GM19043 (cell line): ENCODE results near the gene CBFA2T2.
"Not testable (repeated sequence)": the region's sequence is repeated elsewhere in the genome, so short reads cannot be mapped to it uniquely, and the experiment has no call there.

Source experiments
- ATAC-seq: cut with Tn5 transposase; IDR thresholded peaks from one replicate; pipeline ENCODE4 v1.9.1; 2021; ENCODE audit warnings: low read depth; ENCODE audit not compliant: unreplicated experiment

The CBFA2T2 gene

GRCh38 chr20:33606118-33606771 is 116.3 kb downstream of the CBFA2T2 start:
- peak; percentile 75 for ATAC-seq

DNA sequence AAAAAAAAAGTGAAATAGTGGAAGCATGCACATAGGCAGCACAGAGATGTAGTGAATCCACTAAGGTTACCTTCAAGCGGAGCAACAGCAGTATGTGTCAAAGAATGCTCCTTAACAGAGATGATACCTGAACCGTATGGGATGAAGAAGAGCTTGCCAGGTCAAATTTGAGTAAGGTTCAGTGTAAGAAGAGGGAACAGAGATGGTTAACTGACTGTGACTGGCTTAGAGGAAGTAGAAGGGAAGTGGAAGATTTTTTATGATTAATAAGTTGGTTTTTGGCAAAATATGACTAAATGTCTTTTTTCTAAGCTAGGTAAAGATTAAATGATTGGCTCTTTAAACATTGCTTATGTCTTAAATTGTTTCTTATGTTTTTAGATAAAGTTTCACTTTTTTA is 119.6 kb downstream of the CBFA2T2 start:
- no peak for ATAC-seq

- no peak for ATAC-seq
These were observed 121.2 kb downstream of the CBFA2T2 start for GRCh38 chr20:33611106-33611505.

DNA sequence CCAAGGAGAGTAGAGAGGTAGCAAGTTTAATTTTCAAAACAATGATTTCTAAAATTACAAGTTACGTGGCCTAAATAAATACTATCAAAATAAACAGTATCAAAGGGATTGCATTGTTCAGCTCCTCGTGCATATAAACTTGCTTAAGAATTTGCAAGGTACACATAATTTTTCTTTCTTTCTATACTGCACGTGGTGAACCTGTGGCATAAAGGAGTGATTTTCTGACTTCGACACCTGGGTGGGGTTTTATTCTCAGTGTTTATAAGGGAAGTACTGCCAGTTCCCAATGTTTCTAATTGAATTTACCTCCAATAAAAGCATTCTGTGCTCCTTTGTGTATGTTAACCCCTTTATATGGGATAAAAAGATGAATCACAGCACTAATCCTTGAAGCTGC is 122.1 kb downstream of the CBFA2T2 start:
- ATAC-seq = no peak

- ATAC-seq = no peak
These were observed 132.0 kb downstream of the CBFA2T2 start for GRCh38 chr20:33621717-33622400.

DNA sequence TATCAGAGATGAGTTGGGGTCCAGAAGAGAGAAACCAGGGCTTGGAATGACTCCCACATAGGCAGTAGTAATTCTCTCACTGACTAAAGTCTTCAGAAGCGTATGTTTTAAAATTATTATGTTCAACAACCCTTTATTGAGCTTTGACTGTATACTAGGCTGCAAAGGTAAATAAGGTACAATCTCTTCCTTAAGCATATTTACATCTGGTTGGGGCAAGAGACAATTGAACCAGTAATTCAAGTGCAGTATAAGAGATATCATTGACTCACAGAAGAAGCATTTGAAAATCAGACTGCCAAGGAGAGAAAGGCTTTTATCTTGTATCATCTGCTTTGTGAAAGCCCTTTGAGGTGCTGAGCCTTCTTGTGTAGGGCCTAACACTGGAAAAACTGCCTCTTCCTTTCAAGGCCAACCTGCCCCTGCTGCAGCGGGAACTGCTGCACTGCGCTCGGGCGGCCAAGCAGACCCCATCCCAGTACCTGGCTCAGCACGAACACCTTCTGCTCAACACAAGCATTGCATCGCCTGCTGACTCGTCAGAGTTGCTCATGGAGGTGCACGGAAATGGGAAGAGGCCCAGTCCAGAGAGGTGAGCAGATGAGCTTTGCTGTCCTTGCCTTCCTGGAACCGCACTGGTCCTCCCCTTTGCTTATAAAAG is 132.9 kb downstream of the CBFA2T2 start:
- no peak for ATAC-seq

- no peak for ATAC-seq
These were observed 134.5 kb downstream of the CBFA2T2 start for GRCh38 chr20:33624399-33624798.

DNA sequence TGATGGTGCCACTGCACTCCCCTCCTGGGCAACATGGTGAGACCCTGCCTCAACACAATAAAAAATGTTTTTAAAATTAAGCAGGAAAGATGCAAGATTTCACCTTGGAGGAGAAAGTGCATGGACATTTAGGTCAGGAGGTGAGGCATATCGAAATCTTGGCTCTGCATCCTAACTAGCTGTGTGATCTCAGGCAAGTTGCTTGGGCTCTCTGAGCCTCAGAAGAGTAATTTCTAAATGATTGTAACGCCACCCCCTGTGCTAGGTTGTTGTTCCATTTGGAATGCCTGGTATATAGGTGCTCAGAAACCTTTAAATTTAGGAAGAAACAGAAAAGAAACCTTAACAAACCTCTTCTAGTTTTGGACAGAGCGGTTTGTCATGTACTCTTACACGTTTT is 136.3 kb downstream of the CBFA2T2 start:
- ATAC-seq = no peak

GRCh38 chr20:33627577-33628216 is 137.8 kb downstream of the CBFA2T2 start:
- ATAC-seq = no peak

- no peak for ATAC-seq
These were observed 139.6 kb downstream of the CBFA2T2 start for GRCh38 chr20:33629533-33629932.

GRCh38 chr20:33629979-33630378 is 140.1 kb downstream of the CBFA2T2 start:
- no peak for ATAC-seq

DNA sequence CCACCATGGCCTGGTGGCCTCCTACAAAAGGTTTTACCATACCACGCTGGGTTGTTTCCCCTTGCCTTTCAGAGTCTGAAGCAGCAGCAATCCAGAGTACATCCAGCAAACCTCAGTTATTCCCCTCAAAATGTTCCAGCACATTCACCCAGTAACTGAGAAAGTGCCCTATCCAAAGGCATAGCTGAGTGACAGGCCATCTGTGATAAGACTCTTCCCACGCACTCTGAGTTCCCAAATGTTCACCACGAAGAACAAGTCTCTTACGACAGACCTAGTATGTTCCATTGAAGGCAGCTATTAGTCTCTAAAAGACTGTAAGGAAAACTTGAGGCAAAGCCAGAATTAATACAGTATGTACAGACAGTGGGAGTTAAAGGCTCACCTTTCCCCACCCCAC is 140.6 kb downstream of the CBFA2T2 start:
- ATAC-seq = no peak

- ATAC-seq = not testable (repeated sequence)
These were observed 142.0 kb downstream of the CBFA2T2 start for GRCh38 chr20:33631910-33632309.

GRCh38 chr20:33635341-33635740 is 145.4 kb downstream of the CBFA2T2 start:
- ATAC-seq = no peak

GRCh38 chr20:33636776-33637175 is 146.9 kb downstream of the CBFA2T2 start:
- no peak for ATAC-seq

DNA sequence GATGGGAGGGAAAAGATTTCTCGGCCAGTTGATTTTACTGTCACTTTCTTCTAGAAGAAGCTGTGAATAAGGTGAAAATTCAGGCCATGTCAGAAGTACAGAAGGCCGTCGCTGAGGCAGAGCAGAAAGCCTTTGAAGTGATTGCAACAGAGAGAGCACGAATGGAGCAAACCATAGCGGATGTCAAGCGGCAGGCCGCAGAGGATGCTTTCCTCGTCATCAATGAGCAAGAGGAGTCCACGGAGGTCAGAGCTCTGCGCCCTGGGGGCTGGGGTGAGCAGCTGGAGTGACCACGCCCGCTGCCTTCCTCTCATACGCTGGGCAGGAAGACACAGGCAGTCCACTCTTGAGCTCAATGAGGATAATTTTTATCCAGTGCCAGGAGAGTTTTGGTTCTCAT is 150.4 kb downstream of the CBFA2T2 start:
- ATAC-seq = no peak

GRCh38 chr20:33644313-33645071 is 154.6 kb downstream of the CBFA2T2 start:
- no peak for ATAC-seq

DNA sequence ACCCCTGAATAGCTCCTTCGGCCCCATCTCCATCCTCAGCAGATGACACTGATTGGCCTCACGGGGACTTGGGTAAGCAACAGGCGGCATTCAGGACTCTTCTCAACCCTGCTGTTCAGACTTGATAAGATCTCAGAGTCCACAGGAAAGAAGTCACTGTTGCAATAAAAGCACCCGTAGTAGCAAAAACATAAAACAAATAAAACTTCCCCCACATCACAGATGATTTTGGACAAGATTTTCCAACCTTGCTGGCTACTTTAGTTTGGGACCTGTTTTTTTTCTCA is 155.1 kb downstream of the CBFA2T2 start:
- no peak for ATAC-seq

- no peak for ATAC-seq
These were observed 155.5 kb downstream of the CBFA2T2 start for GRCh38 chr20:33645396-33645795.

- ATAC-seq = no peak
These were observed 156.3 kb downstream of the CBFA2T2 start for GRCh38 chr20:33646191-33646590.
